ENCODE data around the gene CFAP91.

Gene CFAP91

DNA sequence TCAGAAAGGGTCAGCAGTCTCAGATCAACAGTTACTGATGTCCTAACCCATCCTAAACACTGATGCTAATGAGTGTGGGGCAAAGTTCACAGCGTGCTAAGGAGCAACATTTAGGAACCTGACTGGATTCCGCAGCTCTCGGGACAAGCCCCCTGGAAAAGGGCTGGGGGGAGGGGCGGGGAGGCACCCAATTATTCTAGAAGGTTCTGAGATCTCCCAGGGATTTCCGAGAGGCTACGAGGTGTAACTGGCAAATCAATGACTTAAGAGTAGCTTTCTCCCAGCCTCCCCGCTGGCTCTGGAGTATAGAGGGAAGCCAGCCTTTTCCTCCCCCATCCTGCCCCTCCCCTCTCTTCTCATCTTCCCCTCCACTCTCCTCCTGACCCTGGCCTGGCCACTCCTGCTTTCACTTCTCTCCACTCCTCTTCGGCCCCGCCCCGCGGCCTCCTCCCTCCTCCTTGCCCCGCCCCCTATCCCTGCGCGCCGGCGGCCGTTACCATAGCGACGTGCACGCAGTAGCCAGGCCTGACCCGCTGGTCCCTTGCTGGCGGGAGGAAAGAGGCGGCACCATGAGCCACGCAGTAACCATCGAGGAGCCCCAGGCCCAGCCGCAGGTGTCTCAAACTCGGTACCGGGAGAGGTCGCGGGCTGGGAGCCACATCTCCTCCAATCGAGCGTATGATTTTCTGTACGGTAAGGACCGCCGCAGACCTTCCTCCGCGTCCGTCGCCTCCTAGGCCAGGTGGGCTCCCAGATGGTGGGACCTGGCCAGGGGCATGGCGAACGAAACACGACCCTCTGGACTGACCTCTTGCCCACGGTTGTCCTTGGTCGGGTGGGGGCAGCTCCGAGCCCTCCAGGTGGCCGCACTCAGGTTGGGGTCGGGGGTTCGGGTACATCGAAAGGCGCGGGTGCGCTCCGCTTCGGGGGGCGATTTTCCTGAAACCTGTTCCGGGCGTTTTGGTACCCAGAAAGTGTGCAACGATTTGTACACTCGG, at the start of gene CFAP91:
Gene CFAP91 (plus strand): TSS at position 493 of the 998 bp plus-strand sequence. CDS start 77 bp downstream, at position 570.
- Histone ChIP-seq H3K9ac (ENCODE audit: low read depth, low read length, poor library complexity, severe bottlenecking) (no peak within 1 kb of the TSS), H3K4me1 (ENCODE audit: insufficient read depth, low read length, poor library complexity, severe bottlenecking) (no peaks in the 10 kb centered on the region), H3K79me2 (ENCODE audit: insufficient read depth, low read length) (no peaks in the 10 kb centered on the region), H3K9me2 (replicated peaks; ENCODE audit: low read depth, low read length) (no peaks in the 10 kb centered on the region), H3K27me3 (ENCODE audit: insufficient read depth, low read length, poor library complexity, severe bottlenecking) (peaks cover 24% of the 10 kb centered on the region), H3K36me3 (ENCODE audit: insufficient read depth, low read length) (no peaks in the 10 kb centered on the region), H3K9me3 (ENCODE audit: insufficient read depth, low read depth, low read length) (no peaks in the 10 kb centered on the region), H3F3A (ENCODE audit: low read depth) (no peaks in the 10 kb centered on the region), H3K4me3 (ENCODE audit: low read length, poor library complexity, severe bottlenecking) (no peak within 1 kb of the TSS), H4K20me1 (ENCODE audit: insufficient read depth, low read length, poor library complexity, severe bottlenecking) (no peaks in the 10 kb centered on the region), H3K4me2 (ENCODE audit: low read depth, low read length, poor library complexity, severe bottlenecking) (no peak within 1 kb of the TSS), H2AFZ (ENCODE audit: low read length) (no peak within 1 kb of the TSS)
- no peak for TF ChIP-seq EZH2phosphoT487 (IDR thresholded peaks at IDR 0.05; ENCODE audit: borderline replicate concordance)
- TF ChIP-seq, protein P1, sequence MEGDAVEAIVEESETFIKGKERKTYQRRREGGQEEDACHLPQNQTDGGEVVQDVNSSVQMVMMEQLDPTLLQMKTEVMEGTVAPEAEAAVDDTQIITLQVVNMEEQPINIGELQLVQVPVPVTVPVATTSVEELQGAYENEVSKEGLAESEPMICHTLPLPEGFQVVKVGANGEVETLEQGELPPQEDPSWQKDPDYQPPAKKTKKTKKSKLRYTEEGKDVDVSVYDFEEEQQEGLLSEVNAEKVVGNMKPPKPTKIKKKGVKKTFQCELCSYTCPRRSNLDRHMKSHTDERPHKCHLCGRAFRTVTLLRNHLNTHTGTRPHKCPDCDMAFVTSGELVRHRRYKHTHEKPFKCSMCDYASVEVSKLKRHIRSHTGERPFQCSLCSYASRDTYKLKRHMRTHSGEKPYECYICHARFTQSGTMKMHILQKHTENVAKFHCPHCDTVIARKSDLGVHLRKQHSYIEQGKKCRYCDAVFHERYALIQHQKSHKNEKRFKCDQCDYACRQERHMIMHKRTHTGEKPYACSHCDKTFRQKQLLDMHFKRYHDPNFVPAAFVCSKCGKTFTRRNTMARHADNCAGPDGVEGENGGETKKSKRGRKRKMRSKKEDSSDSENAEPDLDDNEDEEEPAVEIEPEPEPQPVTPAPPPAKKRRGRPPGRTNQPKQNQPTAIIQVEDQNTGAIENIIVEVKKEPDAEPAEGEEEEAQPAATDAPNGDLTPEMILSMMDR (conservative IDR thresholded peaks at IDR 0.05; ENCODE audit: low read length): no peak

- TF ChIP-seq, protein P1 (conservative IDR thresholded peaks at IDR 0.05; ENCODE audit: low read length): no peak
- TF ChIP-seq EZH2phosphoT487 (IDR thresholded peaks at IDR 0.05; ENCODE audit: borderline replicate concordance): no peak
- Histone ChIP-seq H3K4me1 (ENCODE audit: insufficient read depth, low read length, poor library complexity, severe bottlenecking) (no peaks in the 10 kb centered on the region), H4K20me1 (ENCODE audit: insufficient read depth, low read length, poor library complexity, severe bottlenecking) (no peaks in the 10 kb centered on the region), H2AFZ (ENCODE audit: low read length) (no peak overlapping the region), H3K4me3 (ENCODE audit: low read length, poor library complexity, severe bottlenecking) (no peak overlapping the region), H3K27me3 (ENCODE audit: insufficient read depth, low read length, poor library complexity, severe bottlenecking) (no peaks in the 10 kb centered on the region), H3K9me3 (ENCODE audit: insufficient read depth, low read depth, low read length) (no peaks in the 10 kb centered on the region), H3K4me2 (ENCODE audit: low read depth, low read length, poor library complexity, severe bottlenecking) (no peak overlapping the region), H3F3A (ENCODE audit: low read depth) (no peaks in the 10 kb centered on the region), H3K9me2 (replicated peaks; ENCODE audit: low read depth, low read length) (no peaks in the 10 kb centered on the region), H3K9ac (ENCODE audit: low read depth, low read length, poor library complexity, severe bottlenecking) (no peak overlapping the region), H3K79me2 (ENCODE audit: insufficient read depth, low read length) (no peaks in the 10 kb centered on the region), H3K36me3 (ENCODE audit: insufficient read depth, low read length) (no peaks in the 10 kb centered on the region)
Measured at GRCh38 chr3:119653876-119654275, 48.9 kb upstream of the CFAP91 start.

DNA sequence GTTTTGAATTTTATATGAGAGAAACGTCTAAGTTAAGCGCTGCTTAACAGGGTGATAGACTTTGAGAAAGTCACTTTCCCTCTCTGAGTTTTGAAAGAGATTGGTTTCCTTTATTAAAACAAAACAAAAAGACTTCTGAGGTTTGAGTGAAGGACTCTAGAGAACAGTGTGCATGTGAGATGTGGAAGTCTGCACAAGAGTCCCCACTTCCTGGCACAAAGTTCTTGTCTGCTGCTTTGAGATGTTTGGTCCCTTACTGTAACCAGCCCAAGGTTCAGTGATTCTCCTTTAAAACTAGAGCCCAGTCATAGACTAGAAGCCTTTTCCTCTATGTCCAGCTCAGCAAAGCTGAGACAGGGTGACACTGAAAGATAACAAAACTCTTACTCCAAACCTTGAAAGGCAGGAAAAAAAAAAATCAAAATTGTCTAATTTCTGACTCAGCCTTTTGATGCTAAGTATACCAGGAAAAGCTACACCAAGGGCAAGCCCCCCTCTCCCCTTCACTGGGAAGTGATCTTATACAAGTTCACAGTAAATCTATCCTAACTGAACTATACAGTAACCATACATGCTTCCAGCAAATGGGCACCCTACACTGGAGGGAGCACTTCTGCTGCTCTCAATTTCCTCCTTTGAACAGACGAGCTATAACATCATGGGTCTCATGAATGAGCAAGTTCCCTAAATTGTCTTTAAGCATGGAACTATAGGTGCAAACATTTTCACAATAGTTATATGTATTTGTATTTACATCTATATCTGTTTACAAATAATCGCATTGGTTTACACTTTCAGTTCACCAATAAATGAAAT, 44.7 kb upstream of the CFAP91 start:
- Histone ChIP-seq H4K20me1 (ENCODE audit: insufficient read depth, low read length, poor library complexity, severe bottlenecking) (no peaks in the 10 kb centered on the region), H3K27me3 (ENCODE audit: insufficient read depth, low read length, poor library complexity, severe bottlenecking) (no peaks in the 10 kb centered on the region), H3K9ac (ENCODE audit: low read depth, low read length, poor library complexity, severe bottlenecking) (no peak overlapping the region), H3K9me3 (ENCODE audit: insufficient read depth, low read depth, low read length) (no peaks in the 10 kb centered on the region), H3K79me2 (ENCODE audit: insufficient read depth, low read length) (no peaks in the 10 kb centered on the region), H3K4me1 (ENCODE audit: insufficient read depth, low read length, poor library complexity, severe bottlenecking) (no peaks in the 10 kb centered on the region), H2AFZ (ENCODE audit: low read length) (no peak overlapping the region), H3K4me2 (ENCODE audit: low read depth, low read length, poor library complexity, severe bottlenecking) (no peak overlapping the region), H3K9me2 (replicated peaks; ENCODE audit: low read depth, low read length) (no peaks in the 10 kb centered on the region), H3K36me3 (ENCODE audit: insufficient read depth, low read length) (no peaks in the 10 kb centered on the region), H3K4me3 (ENCODE audit: low read length, poor library complexity, severe bottlenecking) (no peak overlapping the region), H3F3A (ENCODE audit: low read depth) (no peaks in the 10 kb centered on the region)
- TF ChIP-seq, protein P1 (conservative IDR thresholded peaks at IDR 0.05; ENCODE audit: low read length): no peak
- TF ChIP-seq EZH2phosphoT487 (IDR thresholded peaks at IDR 0.05; ENCODE audit: borderline replicate concordance): no peak

Measured in Loucy (cell line).